ENCODE measurements around the gene ZSCAN30. TPM values are rescaled to one million over a fixed set of nuclear protein-coding genes. Genes with fewer than 3 reads are reported as not detected.

Gene ZSCAN30
- polyA plus RNA-seq, 1 donor from 2014 or later, result 30.6 TPM

DNA sequence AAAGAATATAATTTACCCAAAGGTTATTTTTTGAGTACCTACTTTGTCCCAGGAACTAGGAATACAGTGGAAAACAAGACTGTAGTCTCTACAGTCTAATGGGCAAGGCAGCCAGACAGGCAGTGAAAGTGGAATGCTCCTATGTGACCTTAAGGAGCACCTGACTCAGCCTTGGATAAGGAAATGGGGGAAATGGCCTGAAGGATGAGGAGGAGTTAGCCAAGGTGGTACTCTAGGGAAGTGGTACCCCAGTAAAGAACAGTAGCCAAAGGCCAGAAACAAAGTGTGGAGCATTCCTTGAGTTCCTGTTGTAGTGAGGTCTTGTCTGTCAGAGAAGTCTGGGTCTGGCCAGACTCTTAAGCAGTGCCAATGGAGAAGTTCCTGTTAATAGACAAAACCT, 43.2 kb downstream of the ZSCAN30 start:
- peaks cover 21% of the 10 kb centered on the region for H3K79me2 ChIP-seq (replicated peaks; ENCODE audit: insufficient read depth, low read length)
- H3K4me2 ChIP-seq (ENCODE audit: low read length), result no peak overlapping the region
- H3K36me3 ChIP-seq (ENCODE audit: insufficient read depth, low read length), result peaks cover 48% of the 10 kb centered on the region
- H3K4me3 ChIP-seq (ENCODE audit: low read length), result no peak overlapping the region
- H3K27ac ChIP-seq (ENCODE audit: low read length), result no peak overlapping the region
- no peaks in the 10 kb centered on the region for H4K20me1 ChIP-seq (ENCODE audit: insufficient read depth)
- no peak overlapping the region for H2AFZ ChIP-seq (ENCODE audit: low read depth, low read length)
- H3K9me3 ChIP-seq (ENCODE audit: low read length), result no peaks in the 10 kb centered on the region
- H3K9me2 ChIP-seq (ENCODE audit: insufficient read depth, low read length), result no peaks in the 10 kb centered on the region
- TF ChIP-seq RAD21 (conservative IDR thresholded peaks at IDR 0.05), result no peak
- no peak for TF ChIP-seq EP300 (conservative IDR thresholded peaks at IDR 0.05; ENCODE audit: poor library complexity, severe bottlenecking)
- no peak for TF ChIP-seq EZH2 (IDR thresholded peaks at IDR 0.05; ENCODE audit: borderline replicate concordance, insufficient read depth, low read length, poor library complexity, severe bottlenecking)
- no peak for TF ChIP-seq MXI1 (conservative IDR thresholded peaks at IDR 0.05; ENCODE audit: poor library complexity, severe bottlenecking)
- TF ChIP-seq SMC3 (conservative IDR thresholded peaks at IDR 0.05; ENCODE audit: poor library complexity), result no peak
- TF ChIP-seq, protein P1, sequence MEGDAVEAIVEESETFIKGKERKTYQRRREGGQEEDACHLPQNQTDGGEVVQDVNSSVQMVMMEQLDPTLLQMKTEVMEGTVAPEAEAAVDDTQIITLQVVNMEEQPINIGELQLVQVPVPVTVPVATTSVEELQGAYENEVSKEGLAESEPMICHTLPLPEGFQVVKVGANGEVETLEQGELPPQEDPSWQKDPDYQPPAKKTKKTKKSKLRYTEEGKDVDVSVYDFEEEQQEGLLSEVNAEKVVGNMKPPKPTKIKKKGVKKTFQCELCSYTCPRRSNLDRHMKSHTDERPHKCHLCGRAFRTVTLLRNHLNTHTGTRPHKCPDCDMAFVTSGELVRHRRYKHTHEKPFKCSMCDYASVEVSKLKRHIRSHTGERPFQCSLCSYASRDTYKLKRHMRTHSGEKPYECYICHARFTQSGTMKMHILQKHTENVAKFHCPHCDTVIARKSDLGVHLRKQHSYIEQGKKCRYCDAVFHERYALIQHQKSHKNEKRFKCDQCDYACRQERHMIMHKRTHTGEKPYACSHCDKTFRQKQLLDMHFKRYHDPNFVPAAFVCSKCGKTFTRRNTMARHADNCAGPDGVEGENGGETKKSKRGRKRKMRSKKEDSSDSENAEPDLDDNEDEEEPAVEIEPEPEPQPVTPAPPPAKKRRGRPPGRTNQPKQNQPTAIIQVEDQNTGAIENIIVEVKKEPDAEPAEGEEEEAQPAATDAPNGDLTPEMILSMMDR (IDR thresholded peaks at IDR 0.05; ENCODE audit: poor library complexity, severe bottlenecking), result no peak
- H3K9ac ChIP-seq (ENCODE audit: low read length), result no peak overlapping the region
- no peaks in the 10 kb centered on the region for H3K27me3 ChIP-seq (ENCODE audit: insufficient read depth, low read depth, low read length)
- H3F3A ChIP-seq (ENCODE audit: insufficient read depth, low read length, poor library complexity, severe bottlenecking), result peaks cover 2% of the 10 kb centered on the region

DNA sequence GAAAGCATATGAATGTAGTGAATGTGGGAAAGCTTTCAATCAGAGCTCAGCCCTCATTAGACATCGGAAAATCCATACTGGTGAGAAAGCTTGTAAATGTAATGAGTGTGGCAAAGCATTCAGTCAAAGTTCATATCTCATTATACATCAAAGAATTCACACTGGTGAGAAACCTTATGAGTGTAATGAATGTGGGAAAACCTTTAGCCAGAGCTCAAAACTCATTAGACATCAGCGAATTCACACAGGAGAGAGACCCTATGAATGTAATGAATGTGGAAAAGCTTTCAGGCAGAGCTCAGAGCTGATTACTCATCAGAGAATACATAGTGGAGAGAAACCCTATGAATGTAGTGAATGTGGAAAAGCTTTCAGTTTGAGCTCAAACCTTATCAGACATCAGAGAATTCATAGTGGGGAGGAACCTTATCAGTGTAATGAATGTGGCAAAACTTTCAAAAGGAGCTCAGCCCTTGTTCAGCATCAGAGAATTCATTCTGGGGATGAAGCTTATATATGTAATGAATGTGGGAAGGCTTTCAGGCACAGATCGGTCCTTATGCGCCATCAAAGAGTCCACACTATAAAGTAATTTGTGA, 44.2 kb downstream of the ZSCAN30 start:
- no peaks in the 10 kb centered on the region for H3K27me3 ChIP-seq (ENCODE audit: insufficient read depth, low read depth, low read length)
- H3K36me3 ChIP-seq (ENCODE audit: insufficient read depth, low read length), result peaks cover 48% of the 10 kb centered on the region
- TF ChIP-seq, protein P1 (IDR thresholded peaks at IDR 0.05; ENCODE audit: poor library complexity, severe bottlenecking), result no peak
- no peak overlapping the region for H3K4me3 ChIP-seq (ENCODE audit: low read length)
- no peaks in the 10 kb centered on the region for H4K20me1 ChIP-seq (ENCODE audit: insufficient read depth)
- peaks cover 7% of the 10 kb centered on the region for H3F3A ChIP-seq (ENCODE audit: insufficient read depth, low read length, poor library complexity, severe bottlenecking)
- no peak overlapping the region for H2AFZ ChIP-seq (ENCODE audit: low read depth, low read length)
- no peaks in the 10 kb centered on the region for H3K9me2 ChIP-seq (ENCODE audit: insufficient read depth, low read length)
- H3K79me2 ChIP-seq (replicated peaks; ENCODE audit: insufficient read depth, low read length), result peaks cover 30% of the 10 kb centered on the region
- H3K9ac ChIP-seq (ENCODE audit: low read length), result no peak overlapping the region
- H3K4me2 ChIP-seq (ENCODE audit: low read length), result no peak overlapping the region
- H3K27ac ChIP-seq (ENCODE audit: low read length), result no peak overlapping the region
- H3K9me3 ChIP-seq (ENCODE audit: low read length), result no peaks in the 10 kb centered on the region

DNA sequence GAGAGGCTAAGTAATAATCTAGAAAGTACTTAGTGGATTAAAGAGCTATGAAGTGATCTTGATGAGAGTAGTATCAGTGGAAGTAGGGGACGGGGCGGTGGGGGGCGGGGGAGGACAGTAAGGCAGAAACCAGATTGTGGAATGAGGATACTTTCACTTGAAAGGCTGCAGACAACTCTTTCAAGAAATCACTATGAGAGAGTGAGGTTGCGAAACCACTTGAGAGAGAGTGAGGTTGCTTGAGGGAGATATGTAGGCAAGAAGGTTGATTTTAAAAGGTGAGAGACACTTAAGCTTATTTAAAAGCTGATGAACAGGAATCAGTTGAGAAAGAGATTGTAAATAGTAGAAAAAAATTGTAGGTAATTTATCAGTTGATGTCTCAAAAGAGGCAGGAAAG, 45.4 kb downstream of the ZSCAN30 start:
- no peaks in the 10 kb centered on the region for H4K20me1 ChIP-seq (ENCODE audit: insufficient read depth)
- H3K9me3 ChIP-seq (ENCODE audit: low read length), result no peaks in the 10 kb centered on the region
- H3K4me3 ChIP-seq (ENCODE audit: low read length), result no peak overlapping the region
- H3K36me3 ChIP-seq (ENCODE audit: insufficient read depth, low read length), result peaks cover 48% of the 10 kb centered on the region
- H3K79me2 ChIP-seq (replicated peaks; ENCODE audit: insufficient read depth, low read length), result peaks cover 30% of the 10 kb centered on the region
- no peaks in the 10 kb centered on the region for H3K9me2 ChIP-seq (ENCODE audit: insufficient read depth, low read length)
- peaks cover 7% of the 10 kb centered on the region for H3F3A ChIP-seq (ENCODE audit: insufficient read depth, low read length, poor library complexity, severe bottlenecking)
- TF ChIP-seq EP300 (conservative IDR thresholded peaks at IDR 0.05; ENCODE audit: poor library complexity, severe bottlenecking) (no peak), POLR2AphosphoS5 (IDR thresholded peaks at IDR 0.05) (no peak), MXI1 (conservative IDR thresholded peaks at IDR 0.05; ENCODE audit: poor library complexity, severe bottlenecking) (no peak), SMC3 (conservative IDR thresholded peaks at IDR 0.05; ENCODE audit: poor library complexity) (no peak), EZH2 (IDR thresholded peaks at IDR 0.05; ENCODE audit: borderline replicate concordance, insufficient read depth, low read length, poor library complexity, severe bottlenecking) (no peak), RAD21 (conservative IDR thresholded peaks at IDR 0.05) (no peak)
- TF ChIP-seq, protein P2, sequence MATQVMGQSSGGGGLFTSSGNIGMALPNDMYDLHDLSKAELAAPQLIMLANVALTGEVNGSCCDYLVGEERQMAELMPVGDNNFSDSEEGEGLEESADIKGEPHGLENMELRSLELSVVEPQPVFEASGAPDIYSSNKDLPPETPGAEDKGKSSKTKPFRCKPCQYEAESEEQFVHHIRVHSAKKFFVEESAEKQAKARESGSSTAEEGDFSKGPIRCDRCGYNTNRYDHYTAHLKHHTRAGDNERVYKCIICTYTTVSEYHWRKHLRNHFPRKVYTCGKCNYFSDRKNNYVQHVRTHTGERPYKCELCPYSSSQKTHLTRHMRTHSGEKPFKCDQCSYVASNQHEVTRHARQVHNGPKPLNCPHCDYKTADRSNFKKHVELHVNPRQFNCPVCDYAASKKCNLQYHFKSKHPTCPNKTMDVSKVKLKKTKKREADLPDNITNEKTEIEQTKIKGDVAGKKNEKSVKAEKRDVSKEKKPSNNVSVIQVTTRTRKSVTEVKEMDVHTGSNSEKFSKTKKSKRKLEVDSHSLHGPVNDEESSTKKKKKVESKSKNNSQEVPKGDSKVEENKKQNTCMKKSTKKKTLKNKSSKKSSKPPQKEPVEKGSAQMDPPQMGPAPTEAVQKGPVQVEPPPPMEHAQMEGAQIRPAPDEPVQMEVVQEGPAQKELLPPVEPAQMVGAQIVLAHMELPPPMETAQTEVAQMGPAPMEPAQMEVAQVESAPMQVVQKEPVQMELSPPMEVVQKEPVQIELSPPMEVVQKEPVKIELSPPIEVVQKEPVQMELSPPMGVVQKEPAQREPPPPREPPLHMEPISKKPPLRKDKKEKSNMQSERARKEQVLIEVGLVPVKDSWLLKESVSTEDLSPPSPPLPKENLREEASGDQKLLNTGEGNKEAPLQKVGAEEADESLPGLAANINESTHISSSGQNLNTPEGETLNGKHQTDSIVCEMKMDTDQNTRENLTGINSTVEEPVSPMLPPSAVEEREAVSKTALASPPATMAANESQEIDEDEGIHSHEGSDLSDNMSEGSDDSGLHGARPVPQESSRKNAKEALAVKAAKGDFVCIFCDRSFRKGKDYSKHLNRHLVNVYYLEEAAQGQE (IDR thresholded peaks at IDR 0.05; ENCODE audit: borderline replicate concordance), result no peak
- TF ChIP-seq, protein P1 (IDR thresholded peaks at IDR 0.05; ENCODE audit: poor library complexity, severe bottlenecking), result no peak
- H3K27ac ChIP-seq (ENCODE audit: low read length), result no peak overlapping the region
- no peak overlapping the region for H3K9ac ChIP-seq (ENCODE audit: low read length)
- H2AFZ ChIP-seq (ENCODE audit: low read depth, low read length), result no peak overlapping the region
- no peak overlapping the region for H3K4me2 ChIP-seq (ENCODE audit: low read length)
- H3K27me3 ChIP-seq (ENCODE audit: insufficient read depth, low read depth, low read length), result no peaks in the 10 kb centered on the region

All from neural cell (in vitro differentiated cells).